Prostate gland (tissue), 2 donors: Measurements from ENCODE around the gene MSX1. TPM values are rescaled to one million over a fixed set of nuclear protein-coding genes. Genes with fewer than 3 reads are reported as not detected.

Source experiments
- DNase-seq: peaks from one replicate; pipeline ENCODE4 v3.0.0-alpha.2; 2019; ENCODE audit warnings: low spot score
- H3K27ac ChIP-seq, 2 donors: fragments of 200-600 bp; sonication (generic); 2 replicates each; pipeline ENCODE4 v1.5.1; 2017 to 2019
- H3K27me3 ChIP-seq: fragments of 200-600 bp; sonication (generic); replicated peaks from 2 replicates; pipeline ENCODE4 v1.5.1; 2019; ENCODE audit not compliant: insufficient read depth
- H3K36me3 ChIP-seq, 2 donors: fragments of 200-600 bp; sonication (generic); 1 replicate in 1 of 2; 2 replicates in 1 of 2; pipeline versions ENCODE4 v1.5.1 to v1.8.1; 2017 to 2019
- H3K4me1 ChIP-seq: fragments of 200-600 bp; sonication (generic); replicated peaks from 2 replicates; pipeline ENCODE4 v1.5.1; 2019
- H3K4me3 ChIP-seq, 2 donors: fragments of 200-600 bp; sonication (generic); 2 replicates each; pipeline ENCODE4 v1.5.1; 2017 to 2019
- H3K9me3 ChIP-seq: fragments of 200-600 bp; sonication (generic); 2 replicates; pipeline ENCODE4 v1.5.1; 2017
- CTCF ChIP-seq, 4 experiments: fragments of 200-600 bp in 2 of 4; fragments of 450-650 bp in 2 of 4; sonication (generic) in 2 of 4; IDR thresholded peaks; 1 replicate in 3 of 4; 2 replicates in 1 of 4; pipeline ENCODE4 v1.5.1; 2016 to 2019; ENCODE audit warnings: antibody characterized with exemption in 4 of 4, mild to moderate bottlenecking in 2 of 4, moderate library complexity in 2 of 4
- POLR2A ChIP-seq: fragments of 450-650 bp; IDR thresholded peaks from one replicate; pipeline ENCODE4 v1.6.1; 2016; ENCODE audit warnings: antibody characterized with exemption, mild to moderate bottlenecking
- POLR2AphosphoS5 ChIP-seq: sonication (generic); formaldehyde crosslinking; IDR thresholded peaks from one replicate; pipeline ENCODE4 v1.6.1; 2017; ENCODE audit warnings: antibody characterized with exemption
- WGBS: methylation state at CpG from one replicate; pipeline ENCODE4 v1.1.5; 2018; 5-methylcytosine and 5-hydroxymethylcytosine counted together
- intact Hi-C: fragments of 100-400 bp; cut with DNase I; formaldehyde crosslinking; loops from one replicate; pipeline ENCODE4 v1.14.2; 2022
- total RNA-seq, 2 donors: library from RNA; depleted of rRNA; stranded (reverse); fragments of >200 nt; gene quantifications; one replicate each; pipeline ENCODE4 v1.1.0, GENCODE V29; 2016

Gene MSX1
- total RNA-seq, 2 donors from 2014 or later = 2.2 to 4.2 TPM

DNA sequence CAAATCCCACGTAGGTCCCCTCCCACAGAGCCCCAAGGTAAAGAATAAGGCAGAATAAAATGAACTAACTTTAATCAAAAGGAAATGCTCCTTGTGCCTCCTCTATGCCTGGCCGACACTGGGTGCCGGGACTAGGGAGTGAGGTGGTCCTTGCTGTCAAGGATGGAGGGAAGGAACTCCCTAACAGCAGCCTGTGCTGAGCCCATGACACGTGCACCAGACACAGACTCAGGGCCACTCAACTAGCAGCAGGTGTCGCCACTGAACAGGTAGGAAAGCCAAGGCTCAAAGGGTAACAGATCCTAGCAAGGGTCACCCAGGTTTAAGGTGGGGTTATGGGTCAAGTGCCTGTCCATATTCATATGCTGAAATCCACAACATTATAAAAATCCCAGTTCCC, 29.2 kb downstream of the MSX1 start:
- Histone ChIP-seq H3K27ac (no peak overlapping the region), H3K4me1 (no peaks in the 10 kb centered on the region), H3K4me3 (no peak overlapping the region), H3K27me3 (peaks cover 5% of the 10 kb centered on the region), H3K36me3 (no peaks in the 10 kb centered on the region), H3K9me3 (no peaks in the 10 kb centered on the region)
- no peak for DNase-seq
- intact Hi-C loops = no loop called here
- TF ChIP-seq POLR2AphosphoS5 (no peak), POLR2A (no peak), CTCF (IDR thresholded peaks at IDR 0.05) (no peak)
- WGBS = 83% methylated on average over 5 of the region's 5 CpGs

- Histone ChIP-seq H3K36me3 (no peaks in the 10 kb centered on the region), H3K4me1 (no peaks in the 10 kb centered on the region), H3K27me3 (peaks cover 5% of the 10 kb centered on the region), H3K9me3 (no peaks in the 10 kb centered on the region), H3K4me3 (no peak overlapping the region), H3K27ac (no peak overlapping the region)
- TF ChIP-seq CTCF (IDR thresholded peaks at IDR 0.05) (no peak), POLR2AphosphoS5 (no peak), POLR2A (no peak)
- 78% methylated on average over 9 of the region's 9 CpGs for WGBS
- intact Hi-C loops = no loop called here
- no peak for DNase-seq
Observed at GRCh38 chr4:4889781-4890180, 30.3 kb downstream of the MSX1 start.

DNA sequence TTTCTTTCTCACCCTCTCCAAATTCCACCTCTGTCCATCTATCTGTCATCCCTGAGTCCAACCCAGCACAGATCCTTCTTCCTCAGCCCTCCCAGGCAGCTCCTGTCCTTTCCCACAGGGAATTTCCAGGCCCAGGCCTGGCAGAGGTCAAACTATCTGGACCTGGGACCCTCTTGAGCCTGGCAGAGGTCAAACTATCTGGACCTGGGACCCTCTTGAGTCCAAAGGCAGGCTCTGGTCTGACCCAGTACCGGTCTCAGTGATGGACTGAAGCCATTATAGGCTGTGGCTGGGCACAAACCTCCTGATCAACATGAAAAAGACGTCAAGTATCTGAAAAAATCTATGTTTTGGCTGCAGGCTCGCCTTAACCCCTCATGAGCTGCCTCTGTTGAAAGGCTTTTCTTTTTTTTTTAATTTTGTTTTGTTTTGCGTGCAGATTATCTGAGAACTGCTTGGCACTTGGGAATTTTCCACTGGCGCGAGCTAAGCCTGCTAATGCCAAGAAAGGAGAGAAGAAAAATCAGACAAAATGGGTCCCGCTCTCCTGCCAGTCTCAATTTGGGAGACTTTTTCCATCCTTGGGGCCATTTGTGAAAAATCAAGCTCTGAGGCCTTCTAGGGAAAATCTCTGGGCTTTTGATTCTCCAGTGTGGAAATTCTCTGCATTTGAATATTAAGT, 31.2 kb downstream of the MSX1 start:
- Histone ChIP-seq H3K27me3 (peaks cover 5% of the 10 kb centered on the region), H3K27ac (no peak overlapping the region), H3K36me3 (no peaks in the 10 kb centered on the region), H3K4me3 (no peak overlapping the region), H3K4me1 (no peaks in the 10 kb centered on the region), H3K9me3 (no peaks in the 10 kb centered on the region)
- DNase-seq = no peak
- 72% methylated on average over 7 of the region's 7 CpGs for WGBS
- no peak for TF ChIP-seq POLR2AphosphoS5
- TF ChIP-seq POLR2A = no peak
- no peak for TF ChIP-seq CTCF (IDR thresholded peaks at IDR 0.05)
- intact Hi-C loops = no loop called here

GRCh38 chr4:4893721-4894120, 34.3 kb downstream of the MSX1 start:
- no peak for DNase-seq
- H3K4me3 ChIP-seq = no peak overlapping the region
- TF ChIP-seq CTCF (IDR thresholded peaks at IDR 0.05) (no peak), POLR2A (no peak), POLR2AphosphoS5 (no peak)

DNA sequence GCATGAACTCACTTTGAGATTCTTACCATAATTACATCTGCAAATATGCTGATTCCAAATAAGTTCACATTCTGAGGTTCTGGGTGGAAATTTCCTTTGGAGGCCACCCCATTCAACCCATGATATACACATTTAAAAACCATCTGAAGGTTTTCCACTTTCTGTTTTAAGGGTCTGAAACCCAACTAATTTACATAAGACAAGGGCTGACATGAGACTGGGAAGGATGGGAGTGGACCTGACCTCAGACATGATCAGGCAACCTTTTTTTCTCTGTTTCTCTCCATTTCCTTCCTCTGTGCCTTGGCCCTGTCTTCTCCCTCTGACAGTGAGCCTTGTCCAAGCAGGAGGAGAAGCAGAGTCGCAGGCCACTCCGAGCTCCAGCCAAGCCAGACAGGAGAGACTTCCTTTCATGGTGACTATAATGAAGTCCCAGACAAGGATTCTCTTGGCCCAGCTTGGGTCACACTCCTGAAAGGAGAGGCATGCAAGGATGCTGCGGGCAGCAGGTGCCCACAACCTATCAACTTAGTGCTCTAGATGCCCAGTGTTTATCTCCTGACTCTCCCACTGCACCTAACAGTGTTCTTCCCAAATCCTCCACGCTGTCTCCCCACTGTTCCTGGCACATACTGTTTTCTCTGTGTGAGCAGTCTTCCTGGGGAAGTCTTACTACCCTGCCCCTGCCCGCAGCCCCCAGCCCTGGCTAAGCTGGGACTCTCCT, 39.9 kb downstream of the MSX1 start:
- DNase-seq = no peak
- Histone ChIP-seq H3K4me1 (no peaks in the 10 kb centered on the region), H3K27ac (no peak overlapping the region), H3K27me3 (no peaks in the 10 kb centered on the region), H3K4me3 (no peak overlapping the region), H3K9me3 (no peaks in the 10 kb centered on the region), H3K36me3 (no peaks in the 10 kb centered on the region)
- intact Hi-C loops = no loop called here
- TF ChIP-seq POLR2AphosphoS5 (no peak), POLR2A (no peak), CTCF (IDR thresholded peaks at IDR 0.05) (no peak)
- 94% methylated on average over 5 of the region's 5 CpGs for WGBS

More at GRCh38 chr4:4893721-4894120, 34.3 kb downstream of the MSX1 start:
- Histone ChIP-seq H3K4me1 (no peaks in the 10 kb centered on the region), H3K36me3 (no peaks in the 10 kb centered on the region), H3K9me3 (no peaks in the 10 kb centered on the region), H3K27me3 (peaks cover 5% of the 10 kb centered on the region), H3K27ac (no peak overlapping the region)
- WGBS = 62% methylated on average over 4 of the region's 4 CpGs
- intact Hi-C loops = no loop called here
